ENCODE measurements around the gene CHAD.
"Not testable (repeated sequence)": the region's sequence is repeated elsewhere in the genome, so short reads cannot be mapped to it uniquely, and the experiment has no call there.

The CHAD gene

DNA sequence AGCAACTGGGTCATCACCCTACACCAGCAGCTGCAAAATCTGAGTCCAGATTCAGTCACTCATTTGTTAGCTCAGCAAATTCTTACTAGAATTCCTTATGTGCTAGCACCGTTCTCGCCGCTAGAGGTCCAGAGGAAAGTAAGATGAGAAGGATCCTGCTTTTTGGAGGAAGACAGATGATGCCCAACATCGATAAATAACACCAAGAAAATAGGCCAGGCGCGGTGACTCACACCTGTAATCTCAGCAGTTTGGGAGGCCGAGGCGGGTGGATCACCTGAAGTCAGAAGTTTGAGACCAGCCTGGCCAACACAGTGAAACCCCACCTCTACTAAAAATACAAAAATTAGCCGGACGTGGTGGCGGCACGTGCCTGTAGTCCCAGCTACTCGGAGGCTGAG lies 4.1 kb upstream of the CHAD start:
- DNase-seq: not testable (repeated sequence)

- no peak for DNase-seq
Measured at GRCh38 chr17:50472286-50472685, 3.6 kb upstream of the CHAD start.

DNA sequence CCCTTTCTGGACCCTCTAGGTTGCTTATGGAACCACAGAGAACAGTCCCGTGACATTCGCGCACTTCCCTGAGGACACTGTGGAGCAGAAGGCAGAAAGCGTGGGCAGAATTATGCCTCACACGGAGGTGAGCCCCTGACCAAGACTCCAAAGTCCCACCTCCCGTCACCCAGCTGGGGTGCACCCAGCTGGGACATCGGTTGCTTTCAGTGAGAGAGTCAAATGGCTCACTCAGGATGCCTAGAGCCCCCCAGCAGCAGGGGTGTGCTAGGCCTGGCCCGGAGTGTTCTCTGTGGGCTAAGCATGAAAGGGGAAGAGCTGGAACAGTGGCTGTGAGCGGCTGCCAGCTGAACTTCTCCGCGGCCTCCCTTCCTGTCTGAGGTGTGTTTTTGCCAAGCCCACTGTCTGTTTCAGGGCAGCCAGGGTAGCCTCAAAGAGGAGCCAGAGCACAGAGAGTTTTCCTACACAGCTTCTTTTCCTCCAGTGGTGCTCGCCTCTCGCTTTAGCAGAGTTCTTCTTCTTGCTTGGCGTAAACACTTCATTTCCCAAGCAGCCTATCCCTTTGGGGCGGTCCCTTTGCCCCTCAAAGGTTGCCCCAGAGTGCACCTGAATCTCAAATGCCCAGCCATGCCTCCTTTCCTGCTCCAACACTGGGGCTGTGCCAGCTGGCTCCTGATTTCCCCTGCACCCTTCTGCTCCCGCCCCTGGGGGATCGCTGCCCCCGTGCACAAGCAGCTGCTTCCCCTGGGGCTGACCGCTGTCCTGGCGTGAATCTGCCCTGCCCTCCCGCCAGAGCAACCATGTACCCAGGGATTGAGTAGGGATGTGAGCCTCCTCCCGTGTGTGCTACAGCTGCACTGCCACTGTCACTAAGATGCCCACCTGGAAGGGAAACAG lies 2.6 kb upstream of the CHAD start:
- no peak for DNase-seq

- no peak for DNase-seq
Measured at GRCh38 chr17:50470426-50470825, 1.7 kb upstream of the CHAD start.

GRCh38 chr17:50469671-50470305 lies 1.1 kb upstream of the CHAD start:
- no peak for DNase-seq

- no peak for DNase-seq
Measured at GRCh38 chr17:50469208-50469605, 527 bp upstream of the CHAD start.

DNA sequence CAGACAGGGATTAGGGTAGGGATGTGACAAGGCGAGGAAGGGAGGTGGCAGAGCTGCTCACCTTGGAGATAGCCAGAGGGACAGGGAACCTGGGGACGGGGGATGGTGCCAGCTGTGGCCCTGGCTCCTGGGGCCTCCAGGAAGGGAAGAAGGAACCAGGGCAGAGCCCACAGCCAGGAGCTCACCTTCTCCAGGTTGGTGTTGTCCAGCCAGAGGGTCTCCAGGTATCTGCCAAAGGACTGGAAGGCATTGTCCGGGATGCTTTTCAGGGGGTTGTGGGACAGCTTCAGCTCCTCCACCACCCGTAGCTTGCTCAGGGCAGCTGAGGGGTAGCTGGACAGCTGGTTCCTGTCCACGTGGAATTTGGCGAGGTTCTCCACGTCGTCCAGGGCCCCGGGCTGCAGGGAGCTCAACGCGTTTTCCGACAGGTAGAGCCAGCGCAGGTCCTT lies 801 bp downstream of the CHAD start:
- DNase-seq: no peak

DNA sequence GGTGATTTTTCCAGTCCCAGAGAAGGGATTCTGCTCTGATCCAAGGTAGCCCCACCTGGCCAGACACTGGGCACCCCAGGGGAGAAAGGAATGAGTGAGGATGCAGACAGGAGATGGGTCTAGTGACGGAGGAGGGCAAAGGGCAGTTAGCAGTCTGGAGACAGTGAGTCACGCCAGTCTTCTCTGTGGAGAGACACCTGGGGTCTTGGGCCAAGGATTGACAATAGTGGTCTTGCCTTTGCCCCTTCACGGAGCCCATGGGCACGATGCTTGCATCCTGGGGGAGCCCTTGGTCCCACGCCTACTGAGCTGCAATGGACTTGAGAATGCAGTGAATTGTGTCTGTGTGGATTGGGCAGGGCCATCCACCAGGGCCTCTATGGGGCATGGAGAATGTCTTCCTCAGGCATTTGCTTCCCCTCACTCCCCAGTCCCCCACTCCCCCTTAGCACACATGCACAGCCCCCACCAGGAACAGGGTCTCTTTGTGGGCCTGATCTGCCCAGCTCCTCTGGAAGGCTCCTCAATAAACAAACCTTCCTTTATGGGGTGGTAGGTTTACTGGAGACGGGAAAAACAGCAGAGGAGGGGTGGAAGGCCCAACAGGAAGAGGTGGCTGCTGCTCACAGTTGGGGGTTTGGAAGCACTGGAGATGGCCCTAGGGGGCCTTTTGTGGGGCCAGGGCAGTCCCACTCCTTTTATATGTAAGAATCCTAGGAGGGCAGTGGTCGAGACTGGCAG lies 1.4 kb downstream of the CHAD start:
- DNase-seq: no peak

DNA sequence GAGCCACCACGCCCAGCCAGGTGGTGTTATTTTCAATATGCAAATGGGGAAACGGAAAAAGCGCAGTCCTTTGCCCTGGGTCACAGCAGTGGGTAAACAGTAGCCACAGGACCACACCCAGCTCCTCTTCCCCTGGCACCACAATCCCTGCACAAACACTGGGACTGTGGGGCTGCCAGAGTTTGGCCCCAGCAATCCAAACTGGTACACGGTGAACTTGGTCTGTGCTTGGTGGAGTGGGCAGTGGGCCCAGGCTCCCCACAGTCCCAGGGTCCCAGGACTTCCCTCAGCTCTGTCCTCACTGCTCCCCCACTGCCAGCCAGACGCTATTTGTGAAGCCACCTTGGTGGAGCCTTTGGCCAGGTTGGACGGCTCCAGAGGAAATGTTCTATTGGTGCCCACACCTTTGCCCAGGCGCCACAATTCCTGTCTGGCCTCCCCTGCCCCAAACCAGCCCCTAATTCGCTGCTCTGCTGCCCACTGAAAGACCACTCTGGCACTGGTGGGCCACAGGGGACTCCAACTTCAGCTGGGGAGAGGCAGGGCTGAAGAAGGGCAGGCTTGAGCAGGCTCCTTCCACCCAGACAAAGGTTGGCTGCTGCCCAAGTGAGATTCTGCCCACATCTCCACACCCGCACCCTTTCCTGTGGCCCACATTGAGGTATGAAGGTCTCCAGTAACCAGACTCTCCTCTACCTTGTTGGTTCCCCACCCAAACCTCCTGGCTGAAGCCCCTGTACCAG lies 2.1 kb downstream of the CHAD start:
- DNase-seq: no peak

- DNase-seq: no peak
Measured at GRCh38 chr17:50465635-50466034, 3.0 kb downstream of the CHAD start.

DNA sequence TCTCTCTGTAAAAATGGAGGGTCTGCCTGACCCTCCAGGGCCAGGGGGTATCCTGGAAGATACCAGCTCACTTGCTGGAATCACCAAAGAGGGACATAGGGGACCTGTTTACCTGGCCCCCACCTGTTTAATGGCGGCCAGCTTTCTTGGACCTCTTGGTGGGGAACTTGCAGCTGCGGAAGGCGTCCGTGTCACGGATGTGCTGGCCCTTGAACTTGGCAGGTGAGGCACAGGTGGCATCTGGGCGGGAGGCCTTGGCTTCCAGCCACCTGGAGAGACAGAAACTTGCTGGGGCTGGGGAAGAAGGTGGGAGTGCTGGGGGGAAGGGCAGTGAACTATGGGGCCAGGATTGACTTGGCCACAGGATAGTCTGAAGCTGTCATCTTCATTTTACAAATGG lies 3.5 kb downstream of the CHAD start:
- no peak for DNase-seq

GRCh38 chr17:50464736-50465135 lies 3.9 kb downstream of the CHAD start:
- no peak for DNase-seq

- DNase-seq: no peak
Measured at GRCh38 chr17:50464121-50464520, 4.6 kb downstream of the CHAD start.

DNA sequence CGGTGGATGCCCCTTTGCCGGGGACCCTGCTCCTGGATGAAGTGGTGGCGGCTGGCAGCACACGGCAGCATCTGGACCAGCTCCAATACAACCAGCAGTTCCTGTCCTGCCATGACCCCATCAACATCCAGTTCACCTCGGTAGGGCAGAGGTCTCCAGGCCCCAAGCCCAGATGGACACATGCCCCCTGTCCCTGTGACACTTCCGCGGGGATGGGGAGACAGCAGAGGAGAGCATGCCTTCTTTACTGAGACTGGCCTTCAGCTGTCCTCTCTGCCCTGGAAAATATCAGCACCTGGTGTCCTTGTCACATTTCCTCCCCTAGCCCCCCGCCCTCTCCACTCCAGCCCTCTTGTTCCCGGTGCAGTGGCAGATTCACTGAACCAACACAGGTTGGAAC lies 6.2 kb downstream of the CHAD start:
- no peak for DNase-seq

GRCh38 chr17:50461550-50462132 lies 7.0 kb downstream of the CHAD start:
- no peak for DNase-seq

DNA sequence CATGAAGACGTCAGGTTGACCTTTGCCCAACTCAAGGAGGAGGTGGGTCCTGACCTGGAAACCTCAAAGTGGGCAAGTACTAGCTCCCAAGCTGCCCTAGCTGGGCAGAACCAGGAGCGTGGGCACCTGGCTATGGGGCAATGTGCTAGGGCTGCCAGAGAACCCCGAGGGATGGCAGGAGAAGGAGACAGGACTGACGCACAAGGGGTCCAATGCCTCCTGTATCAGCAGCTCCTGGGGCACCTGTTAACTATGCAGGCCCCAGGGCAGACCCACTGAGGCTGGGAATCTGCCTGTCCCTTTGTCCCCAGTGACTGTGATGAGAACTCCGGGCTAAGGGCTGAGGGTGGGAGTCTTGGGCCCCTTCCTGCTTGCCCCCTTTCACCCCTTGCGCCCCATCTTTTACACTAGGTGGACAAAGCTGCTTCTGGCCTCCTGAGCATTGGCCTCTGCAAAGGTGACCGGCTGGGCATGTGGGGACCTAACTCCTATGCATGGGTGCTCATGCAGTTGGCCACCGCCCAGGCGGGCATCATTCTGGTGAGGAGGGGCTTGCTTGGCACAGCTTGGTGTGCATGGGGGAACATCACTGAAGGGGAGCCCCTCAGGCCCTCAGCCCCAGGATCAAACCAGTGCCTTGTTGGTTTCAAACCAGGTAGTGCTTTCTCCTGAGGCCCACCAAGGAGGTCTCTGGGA lies 7.7 kb downstream of the CHAD start:
- DNase-seq: no peak

GRCh38 chr17:50459756-50460155 lies 8.9 kb downstream of the CHAD start:
- no peak for DNase-seq

- no peak for DNase-seq
Measured at GRCh38 chr17:50458701-50459676, 9.7 kb downstream of the CHAD start.

DNA sequence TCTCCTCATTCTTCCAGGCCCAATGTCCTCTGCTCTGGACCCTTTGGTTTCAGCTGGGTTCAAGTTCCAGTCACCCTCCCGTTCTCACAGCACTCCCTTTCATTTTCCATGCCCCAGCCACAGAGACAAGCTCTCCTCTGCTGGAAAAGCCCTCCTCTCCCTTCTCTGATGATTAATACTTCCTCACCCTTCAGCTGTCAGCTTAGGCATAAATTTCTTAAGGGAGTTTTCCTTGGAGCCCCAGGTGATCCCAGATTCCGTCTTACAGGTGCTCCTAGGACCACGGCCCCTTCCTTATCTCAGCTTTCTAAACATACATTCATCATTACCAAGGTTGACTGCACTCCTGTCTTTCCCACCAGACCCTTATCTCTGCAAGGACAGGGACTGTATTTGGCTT lies 10.4 kb downstream of the CHAD start:
- DNase-seq: no peak

DNA sequence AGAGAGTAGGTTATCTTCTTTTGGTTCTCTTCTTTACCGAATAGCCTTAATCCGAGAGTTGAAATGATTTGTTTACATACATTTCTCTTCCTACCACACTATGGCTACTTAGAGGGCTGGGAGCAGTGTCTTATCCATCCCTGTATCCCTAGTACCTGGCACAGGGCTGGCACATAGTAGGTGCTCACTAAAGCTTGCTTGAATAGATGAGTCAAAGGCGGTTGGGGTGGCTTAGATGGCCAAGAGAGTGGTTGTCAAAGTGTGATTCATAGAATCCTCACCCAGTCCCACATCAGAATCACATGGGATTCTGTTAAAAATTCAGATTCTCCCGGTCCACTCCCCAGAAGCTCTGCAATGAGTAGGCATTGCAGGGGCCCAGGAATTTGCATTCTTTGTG lies 11.1 kb downstream of the CHAD start:
- no peak for DNase-seq

- no peak for DNase-seq
Measured at GRCh38 chr17:50453901-50454300, 14.8 kb downstream of the CHAD start.

Data from activated T-cell treated with anti-CD3 and anti-CD28 coated beads, Interleukin-2, amount 50 U/mL, for 48 hours (primary cell).